Neural progenitor cell (in vitro differentiated cells): ENCODE results near the gene SERPINA10. TPM values are rescaled to one million over a fixed set of nuclear protein-coding genes. Genes with fewer than 3 reads are reported as not detected.

Experiments
- DNase-seq: peaks from one replicate; pipeline ENCODE4 v3.0.0-alpha.2; 2016; ENCODE audit warnings: low spot score
- H2AFZ ChIP-seq: fragments of 200-600 bp; sonication (generic); replicated peaks from 2 replicates; pipeline ENCODE4 v1.6.1; 2016; ENCODE audit warnings: antibody characterized with exemption
- H3F3A ChIP-seq: fragments of 200-600 bp; sonication (generic); 2 replicates; pipeline ENCODE4 v1.6.1; 2016; ENCODE audit warnings: antibody characterized with exemption, low read depth
- H3K27ac ChIP-seq: fragments of 200-600 bp; sonication (generic); 2 replicates; pipeline ENCODE4 v1.5.1; 2016; ENCODE audit warnings: mild to moderate bottlenecking
- H3K27me3 ChIP-seq: fragments of 200-600 bp; sonication (generic); 2 replicates; pipeline ENCODE4 v1.6.1; 2016; ENCODE audit warnings: mild to moderate bottlenecking, moderate library complexity
- H3K36me3 ChIP-seq: fragments of 200-600 bp; sonication (generic); 2 replicates; pipeline ENCODE4 v1.5.1; 2016
- H3K4me1 ChIP-seq: fragments of 200-600 bp; sonication (generic); 2 replicates; pipeline ENCODE4 v1.6.1; 2016; ENCODE audit warnings: mixed run types
- H3K4me2 ChIP-seq: fragments of 200-600 bp; sonication (generic); 2 replicates; pipeline ENCODE4 v1.6.1; 2016
- H3K4me3 ChIP-seq: fragments of 200-600 bp; sonication (generic); 2 replicates; pipeline ENCODE4 v1.5.1; 2016
- H3K79me2 ChIP-seq: fragments of 200-600 bp; sonication (generic); 2 replicates; pipeline ENCODE4 v1.6.1; 2016; ENCODE audit warnings: low read depth
- H3K9ac ChIP-seq: fragments of 200-600 bp; sonication (generic); 2 replicates; pipeline ENCODE4 v1.6.1; 2016
- H3K9me3 ChIP-seq: fragments of 200-600 bp; sonication (generic); 2 replicates; pipeline ENCODE4 v1.5.1; 2016; ENCODE audit warnings: low read depth
- H4K20me1 ChIP-seq: fragments of 200-600 bp; sonication (generic); 2 replicates; pipeline ENCODE4 v1.6.1; 2016; ENCODE audit warnings: low read depth
- H3K27ac Mint-ChIP-seq: 3 replicates; pipeline ENCODE4 v1.8.0; 2021; ENCODE audit warnings: mixed read lengths
- H3K27me3 Mint-ChIP-seq: 2 replicates; pipeline ENCODE4 v1.8.0; 2022; ENCODE audit warnings: low read depth, mild to moderate bottlenecking, inconsistent platforms, moderate library complexity, mixed read lengths; ENCODE audit not compliant: insufficient read depth
- H3K36me3 Mint-ChIP-seq: 3 replicates; pipeline ENCODE4 v1.8.0; 2021; ENCODE audit warnings: mixed read lengths
- H3K4me1 Mint-ChIP-seq: 3 replicates; pipeline ENCODE4 v1.8.0; 2021; ENCODE audit warnings: mixed read lengths
- H3K4me3 Mint-ChIP-seq: 3 replicates; pipeline ENCODE4 v1.8.0; 2021; ENCODE audit warnings: mild to moderate bottlenecking, moderate library complexity, mixed read lengths
- H3K9me3 Mint-ChIP-seq: 3 replicates; pipeline ENCODE4 v1.8.0; 2020; ENCODE audit warnings: mixed read lengths
- CTCF ChIP-seq: fragments of 200-600 bp; sonication (generic); IDR thresholded peaks from 2 replicates; pipeline ENCODE4 v1.5.1; 2017; ENCODE audit warnings: antibody characterized with exemption, mild to moderate bottlenecking
- EZH2 ChIP-seq: fragments of 200-600 bp; sonication (generic); IDR thresholded peaks from 2 replicates; pipeline ENCODE4 v1.6.1; 2017; ENCODE audit warnings: antibody characterized with exemption, mild to moderate bottlenecking, moderate library complexity
- EZH2phosphoT487 ChIP-seq: fragments of 200-600 bp; sonication (generic); IDR thresholded peaks from 2 replicates; pipeline ENCODE4 v1.6.1; 2017; ENCODE audit warnings: antibody characterized with exemption
- total RNA-seq: library from RNA; depleted of rRNA; stranded (reverse); fragments of >200 nt; gene quantifications from 2 replicates; pipeline ENCODE4 v1.2.3, GENCODE V29; 2015; ENCODE audit warnings: low replicate concordance

The SERPINA10 gene
- not detected in 2 replicates for total RNA-seq

- Mint-ChIP-seq H3K9me3 (no peaks in the 10 kb centered on the region), H3K36me3 (no peaks in the 10 kb centered on the region), H3K4me1 (peaks cover 3% of the 10 kb centered on the region), H3K4me3 (no peak within 1 kb of the TSS), H3K27ac (no peak within 1 kb of the TSS), H3K27me3 (peaks cover 2% of the 10 kb centered on the region)
- no peak for DNase-seq
- Histone ChIP-seq H3K4me1 (peaks cover 6% of the 10 kb centered on the region), H3K4me3 (no peak within 1 kb of the TSS), H3K27me3 (no peaks in the 10 kb centered on the region), H3K27ac (no peak within 1 kb of the TSS), H4K20me1 (no peaks in the 10 kb centered on the region), H2AFZ (no peak within 1 kb of the TSS), H3K4me2 (no peak within 1 kb of the TSS), H3K79me2 (no peaks in the 10 kb centered on the region), H3K36me3 (no peaks in the 10 kb centered on the region), H3K9ac (no peak within 1 kb of the TSS), H3K9me3 (no peaks in the 10 kb centered on the region), H3F3A (no peaks in the 10 kb centered on the region)
- TF ChIP-seq EZH2 (no peak), CTCF (no peak), EZH2phosphoT487 (no peak)
Measured at GRCh38 chr14:94292872-94293577, at the start of gene SERPINA10. SERPINA10 (minus strand) TSS chr14:94293268; CDS start chr14:94290593, 2,675 bp downstream.

GRCh38 chr14:94342334-94342934 is 49.4 kb upstream of the SERPINA10 start:
- H3K9ac ChIP-seq, result no peak overlapping the region
- no peak overlapping the region for H3K4me3 Mint-ChIP-seq
- H3K27me3 Mint-ChIP-seq, result peaks cover 5% of the 10 kb centered on the region
- H4K20me1 ChIP-seq, result no peaks in the 10 kb centered on the region
- H2AFZ ChIP-seq, result no peak overlapping the region
- no peaks in the 10 kb centered on the region for H3K9me3 ChIP-seq
- H3K4me1 Mint-ChIP-seq, result no peaks in the 10 kb centered on the region
- no peak overlapping the region for H3K4me3 ChIP-seq
- DNase-seq, result no peak
- H3K36me3 Mint-ChIP-seq, result no peaks in the 10 kb centered on the region
- H3K79me2 ChIP-seq, result no peaks in the 10 kb centered on the region
- H3K4me2 ChIP-seq, result no peak overlapping the region
- no peak overlapping the region for H3K27ac ChIP-seq
- no peaks in the 10 kb centered on the region for H3K27me3 ChIP-seq
- no peaks in the 10 kb centered on the region for H3K36me3 ChIP-seq
- TF ChIP-seq EZH2, result no peak
- TF ChIP-seq EZH2phosphoT487, result no peak
- no peak for TF ChIP-seq CTCF
- H3K9me3 Mint-ChIP-seq, result no peaks in the 10 kb centered on the region
- no peaks in the 10 kb centered on the region for H3F3A ChIP-seq
- H3K27ac Mint-ChIP-seq, result no peak overlapping the region
- H3K4me1 ChIP-seq, result no peaks in the 10 kb centered on the region

- Mint-ChIP-seq H3K4me3 (no peak overlapping the region), H3K4me1 (no peaks in the 10 kb centered on the region), H3K27ac (no peak overlapping the region), H3K36me3 (no peaks in the 10 kb centered on the region), H3K9me3 (no peaks in the 10 kb centered on the region), H3K27me3 (peaks cover 5% of the 10 kb centered on the region)
- Histone ChIP-seq H3K4me3 (no peak overlapping the region), H3K36me3 (no peaks in the 10 kb centered on the region), H3K27me3 (no peaks in the 10 kb centered on the region), H3K4me2 (no peak overlapping the region), H2AFZ (no peak overlapping the region), H3K9ac (no peak overlapping the region), H3F3A (no peaks in the 10 kb centered on the region), H3K27ac (no peak overlapping the region), H3K79me2 (no peaks in the 10 kb centered on the region), H3K4me1 (no peaks in the 10 kb centered on the region), H4K20me1 (no peaks in the 10 kb centered on the region), H3K9me3 (no peaks in the 10 kb centered on the region)
- TF ChIP-seq EZH2phosphoT487, result no peak
- TF ChIP-seq CTCF, result no peak
- TF ChIP-seq EZH2, result no peak
- no peak for DNase-seq
Measured at GRCh38 chr14:94341656-94342333, 48.7 kb upstream of the SERPINA10 start.
